HS-27A (cell line): Measurements from ENCODE around the gene PRADC1.
A peak's percentile ranks its signal among the peaks of the same experiment; 100 is the strongest.
"Not testable (repeated sequence)": the region's sequence is repeated elsewhere in the genome, so short reads cannot be mapped to it uniquely, and the experiment has no call there.

Experiments used
- DNase-seq: peaks from one replicate; pipeline ENCODE4 v3.0.0-alpha.2; 2012; ENCODE audit warnings: low read depth, missing footprints

PRADC1 gene

DNA sequence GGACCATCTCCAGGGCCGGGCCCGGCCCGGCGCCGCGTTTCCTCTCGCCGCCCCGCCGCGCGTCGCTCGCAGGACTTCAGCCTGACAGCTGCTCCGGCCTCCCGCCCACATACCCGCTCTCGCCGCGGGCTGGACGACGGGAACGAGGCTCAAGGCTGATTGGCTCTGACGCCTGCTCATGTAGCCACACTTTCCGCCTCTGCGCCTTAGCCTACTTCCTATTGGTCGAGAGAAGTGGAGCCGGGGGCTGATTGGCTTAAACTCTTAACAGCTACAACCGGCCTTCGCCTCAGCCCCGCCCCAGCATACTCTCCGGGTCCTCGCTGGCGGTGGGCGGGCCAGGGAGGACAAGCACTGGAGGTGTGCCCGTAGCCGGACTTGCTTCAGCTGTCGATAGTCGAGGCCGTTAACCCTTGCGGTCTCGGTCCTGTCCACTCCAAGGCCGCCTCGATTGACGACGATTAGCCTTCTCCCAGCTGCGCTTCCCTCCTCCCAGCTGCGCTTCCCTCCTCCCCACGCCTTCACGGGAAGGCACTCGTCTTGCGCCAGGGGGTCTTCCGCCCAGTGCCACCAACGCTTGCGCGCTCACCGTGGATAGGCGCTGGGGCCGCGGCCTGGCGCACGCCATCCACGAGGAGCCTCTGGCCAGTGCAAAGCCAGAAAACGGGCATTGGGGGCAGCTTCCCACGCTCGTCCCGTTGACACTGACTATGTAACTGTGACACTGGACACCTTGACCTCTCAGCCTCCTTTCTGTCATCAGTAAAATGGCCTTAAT lies at the start of gene PRADC1:
TSS of gene PRADC1 (minus strand) at position 86 of the 778 bp plus-strand sequence. CDS start at position 7, 79 bp downstream.
- DNase-seq = peak; percentile 93

DNA sequence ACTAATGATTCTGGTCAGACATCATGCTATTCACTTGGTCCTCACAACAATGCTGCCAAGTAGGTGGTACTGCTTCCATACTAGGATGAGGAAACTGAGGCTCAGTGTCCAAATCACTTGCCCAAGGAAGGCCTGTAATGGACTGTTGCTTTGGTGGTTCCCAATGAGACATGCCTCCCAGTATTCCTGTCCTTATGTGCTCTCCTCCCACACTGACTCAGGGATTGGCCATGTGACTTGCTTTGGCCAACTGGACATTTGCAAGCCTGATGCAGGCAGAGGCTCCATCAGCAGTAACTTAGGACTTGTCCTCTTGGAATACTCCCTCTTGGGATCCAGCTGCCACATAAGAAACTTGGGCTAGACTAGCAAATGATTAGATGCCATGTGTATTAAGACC lies 48.2 kb upstream of the PRADC1 start:
- no peak for DNase-seq

DNA sequence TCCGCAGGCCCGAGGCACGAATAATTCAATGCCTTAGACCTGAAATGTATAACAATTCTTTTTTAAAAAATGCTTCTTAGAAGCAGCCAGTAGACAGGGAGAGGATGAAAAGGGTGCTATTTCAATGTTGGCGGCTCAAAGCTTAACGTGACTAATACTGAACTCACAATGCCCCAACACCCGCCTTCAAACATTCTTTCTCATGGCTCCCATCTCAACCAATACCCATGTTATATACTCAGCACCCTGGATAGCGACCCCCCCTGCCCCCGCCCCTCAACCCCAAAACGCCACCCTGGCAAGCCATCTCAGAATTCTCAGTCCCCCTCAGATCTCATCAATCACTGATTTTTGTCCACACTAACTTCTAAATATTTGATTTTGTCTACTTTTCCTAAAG lies 46.8 kb upstream of the PRADC1 start:
- no peak for DNase-seq

DNA sequence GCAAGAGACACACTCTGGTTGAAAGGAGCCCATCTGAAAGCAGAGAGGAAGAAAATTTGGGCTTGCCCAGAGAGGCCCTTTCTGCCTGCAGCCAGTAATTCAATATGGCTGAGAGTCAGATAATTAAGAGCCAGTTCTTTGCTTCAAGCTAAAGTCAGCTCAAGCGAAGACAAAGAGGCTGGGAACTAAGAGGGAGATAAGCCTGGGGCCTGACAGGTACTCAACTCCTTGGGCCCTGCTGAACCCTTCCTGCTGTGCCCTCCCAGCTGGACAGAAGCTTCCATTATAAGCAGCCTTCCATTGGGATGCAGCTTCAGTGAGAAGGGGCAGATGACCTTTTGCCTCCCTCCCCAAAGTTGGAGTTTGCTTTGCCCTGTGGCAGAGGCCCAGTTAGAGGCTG lies 39.2 kb upstream of the PRADC1 start:
- DNase-seq = no peak

DNA sequence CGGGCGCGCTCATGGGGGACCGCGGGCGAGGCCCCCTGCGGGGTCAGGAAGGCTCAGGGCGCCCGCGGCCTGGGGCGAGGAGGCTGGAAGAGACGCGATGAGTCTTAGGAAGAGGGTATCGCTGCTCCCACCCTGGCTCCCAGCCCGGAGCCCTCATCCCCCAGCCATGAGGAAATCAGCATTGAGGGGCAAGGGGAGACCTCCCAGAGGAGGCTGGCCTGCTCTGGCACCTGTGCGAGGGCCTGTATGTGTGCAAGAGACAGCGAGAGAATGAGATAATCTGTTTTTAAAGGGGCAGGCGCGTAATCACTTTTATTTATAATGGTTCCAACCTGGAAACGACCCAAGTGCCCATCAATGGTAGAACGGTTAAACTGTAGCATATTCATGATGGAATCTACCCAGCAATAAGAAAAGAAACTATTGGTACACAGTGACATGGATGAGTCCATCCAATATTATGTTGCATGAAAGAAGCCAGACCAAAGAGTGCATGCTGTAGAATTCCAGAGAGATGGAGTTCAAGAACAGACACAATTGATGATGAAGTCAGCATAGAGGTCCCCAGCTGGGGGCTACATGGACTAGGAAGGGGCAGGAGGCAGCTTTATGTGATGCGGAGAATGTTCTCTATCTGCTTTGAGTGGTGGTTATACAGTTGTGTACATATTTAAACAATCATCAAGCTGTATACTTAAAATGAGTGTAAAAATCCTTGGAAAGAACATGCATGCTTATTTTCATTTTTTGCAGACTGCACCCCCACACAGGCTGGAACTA lies 36.8 kb upstream of the PRADC1 start:
- DNase-seq = no peak

DNA sequence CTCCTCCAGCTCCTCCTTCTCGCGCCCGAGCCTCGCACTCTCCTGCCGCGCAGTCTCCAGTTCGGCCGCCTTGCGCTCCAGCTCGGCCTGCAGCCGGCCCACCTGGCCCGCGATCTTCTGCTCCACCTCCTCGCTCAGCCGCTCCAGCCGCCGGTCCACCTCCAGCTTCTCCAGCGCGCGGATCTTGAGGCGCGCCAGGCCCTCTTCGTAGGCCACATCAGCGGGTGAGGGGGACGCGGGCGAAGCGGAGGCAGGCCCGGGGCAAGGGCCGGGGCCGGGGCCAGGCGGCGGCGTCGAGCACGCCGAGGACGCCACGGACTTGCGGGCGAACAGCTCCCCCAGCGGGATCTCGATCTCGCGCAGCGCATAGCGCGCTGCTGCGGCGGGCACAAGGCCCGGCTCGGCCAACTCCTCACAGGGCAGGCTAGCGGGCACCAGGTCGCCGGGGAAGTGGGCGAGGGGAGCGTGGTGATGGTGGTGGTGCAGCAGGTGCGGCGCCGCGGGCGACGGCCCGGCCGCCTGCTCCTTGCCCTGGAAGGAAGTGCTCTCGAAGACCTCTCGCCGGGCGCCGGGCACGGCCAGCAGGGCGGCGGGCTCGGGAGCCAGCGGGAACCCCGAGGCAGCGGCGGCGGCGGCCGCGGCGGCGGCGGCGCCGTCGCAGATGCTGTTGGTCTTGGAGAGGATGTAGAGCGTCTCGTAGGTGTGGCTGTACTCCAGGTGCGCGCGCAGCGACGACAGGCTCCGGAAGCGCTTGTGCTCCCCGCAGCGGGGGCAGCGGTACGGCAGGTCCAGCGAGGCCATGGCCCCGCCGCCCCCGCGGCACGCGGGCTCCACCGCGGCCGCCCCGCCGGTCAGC lies 36.0 kb upstream of the PRADC1 start:
- no peak for DNase-seq

DNA sequence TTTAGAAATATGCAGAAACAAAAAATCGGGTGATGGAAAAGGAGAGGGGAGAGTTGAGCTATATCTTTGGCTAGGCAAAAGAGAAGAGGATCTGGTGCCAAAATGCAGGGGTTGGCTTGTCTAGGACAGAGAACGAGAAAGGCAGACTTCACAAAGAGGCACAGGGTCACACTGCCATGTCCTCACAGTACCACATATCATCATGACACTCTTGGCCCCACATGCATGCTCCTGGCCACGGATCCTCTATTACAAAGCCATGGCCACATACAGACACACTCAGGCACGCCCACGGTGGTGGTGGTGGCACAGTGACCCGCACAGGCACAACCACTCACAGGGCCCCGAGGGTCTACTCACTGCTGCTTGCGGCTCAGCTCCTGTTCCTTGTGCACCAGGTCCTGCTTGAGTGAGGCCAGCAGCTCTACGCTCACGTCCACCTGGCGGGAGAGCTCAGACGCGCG lies 35.4 kb upstream of the PRADC1 start:
- no peak for DNase-seq

DNA sequence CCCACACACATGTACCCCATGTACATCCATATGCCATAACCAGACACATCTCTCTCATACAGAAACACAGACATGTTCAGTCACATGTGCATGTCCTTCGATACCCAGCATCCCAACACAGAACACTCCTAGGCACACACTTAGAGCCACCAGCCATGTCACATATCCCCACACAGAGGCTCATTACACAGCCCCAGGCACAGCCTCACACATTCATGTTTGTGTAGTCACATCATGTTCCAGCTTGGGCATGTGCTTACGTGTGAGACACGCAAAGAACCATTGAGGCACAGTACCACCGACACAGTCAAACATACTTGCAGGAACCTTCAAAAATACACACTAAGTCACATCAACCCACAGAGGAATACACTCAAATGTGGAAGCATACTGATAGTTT lies 34.0 kb upstream of the PRADC1 start:
- no peak for DNase-seq

DNA sequence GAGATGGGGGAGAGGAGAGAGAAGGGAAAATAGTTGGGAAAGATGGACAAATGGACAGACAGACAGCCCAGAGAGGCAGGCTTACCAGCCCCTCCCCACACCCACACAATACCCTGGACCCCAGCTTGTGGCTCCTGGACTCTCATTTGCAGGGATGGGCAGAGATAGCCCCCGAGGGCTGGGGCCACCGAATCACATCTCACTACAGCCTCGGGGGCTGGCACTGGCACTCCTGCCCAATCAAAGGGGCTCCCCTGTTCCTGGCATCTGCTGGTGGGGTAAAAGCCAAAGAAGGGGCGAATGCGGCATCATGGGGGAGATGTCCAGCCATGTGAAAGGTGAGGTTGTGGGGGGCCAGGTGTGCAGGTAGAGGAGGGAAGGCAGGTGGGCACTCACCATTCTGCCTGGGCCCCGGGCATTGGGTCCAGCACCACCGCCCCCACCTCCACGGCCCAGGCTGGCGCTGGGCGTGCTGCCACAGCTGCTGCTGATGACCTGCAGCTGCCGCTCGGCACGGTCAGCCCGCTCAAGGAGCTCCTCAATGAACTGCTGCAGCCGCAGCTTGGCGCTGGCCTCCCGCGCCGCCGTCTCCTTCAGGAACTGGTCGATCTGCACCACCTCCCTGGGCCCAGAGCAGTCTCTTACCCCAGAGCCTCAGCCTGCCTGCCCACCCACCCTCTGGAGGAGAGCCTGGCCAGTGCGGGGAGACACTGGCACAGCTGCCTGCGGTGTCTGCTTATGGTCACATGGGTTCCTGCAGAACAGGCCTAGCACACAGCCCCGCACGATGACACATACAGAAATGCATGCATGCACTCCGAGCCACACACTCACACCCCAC lies 33.2 kb upstream of the PRADC1 start:
- DNase-seq = no peak

DNA sequence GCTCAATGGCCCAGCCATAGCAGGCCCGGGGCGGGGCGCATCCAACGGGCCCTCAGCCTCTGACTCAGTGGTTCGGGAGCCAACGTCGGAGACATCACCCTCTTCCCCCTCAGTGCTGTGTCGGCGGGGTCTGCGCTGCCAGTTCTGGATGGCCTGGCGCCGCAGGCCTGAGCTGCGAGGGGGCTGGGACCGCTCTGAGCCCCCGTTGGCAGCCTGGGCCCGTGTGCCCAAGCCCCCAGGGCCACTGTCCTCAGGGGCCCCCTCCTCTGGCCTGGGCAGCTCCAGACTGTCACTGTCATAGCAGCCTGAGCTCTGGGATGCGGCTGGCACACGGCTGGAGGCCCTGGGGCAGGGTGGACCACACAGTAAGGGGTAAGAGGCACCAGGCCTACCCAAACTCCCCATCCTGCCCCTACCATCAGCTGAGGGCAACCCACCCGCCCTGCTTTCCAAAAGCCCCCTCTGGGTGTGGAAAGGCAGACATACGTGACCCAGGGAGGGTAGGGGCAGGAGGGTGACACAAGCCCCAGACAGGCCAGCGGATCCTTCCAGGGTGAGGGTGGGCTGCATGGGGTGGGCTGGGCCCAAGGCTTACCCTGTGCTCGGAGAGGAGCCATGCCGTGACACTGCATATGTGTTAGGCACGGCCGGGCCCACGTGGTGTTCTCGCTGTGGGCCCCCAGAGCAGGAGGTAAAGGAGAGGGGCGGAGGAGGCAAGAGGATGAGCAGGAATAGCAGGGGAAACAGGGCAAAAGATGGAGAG lies 32.4 kb upstream of the PRADC1 start:
- DNase-seq = no peak

DNA sequence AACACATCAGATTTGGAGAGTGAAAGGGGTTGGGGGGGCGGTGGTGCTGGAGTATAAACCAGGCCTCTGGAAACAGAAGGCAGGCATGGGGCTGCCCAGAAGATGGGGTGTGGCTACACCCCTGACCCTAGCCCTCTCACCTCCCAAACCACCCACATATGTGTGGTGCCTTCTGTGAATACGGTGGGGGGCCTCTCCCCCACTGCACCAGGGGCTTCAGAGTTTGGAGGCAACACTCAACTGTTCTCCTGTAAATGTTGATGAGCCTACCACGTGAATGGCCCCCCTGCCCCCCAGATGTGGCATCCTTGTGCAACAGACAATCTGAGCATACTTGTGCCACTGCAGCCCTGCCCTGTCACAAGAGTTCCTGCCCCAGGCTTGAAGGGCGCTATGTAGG lies 31.7 kb upstream of the PRADC1 start:
- DNase-seq = no peak

DNA sequence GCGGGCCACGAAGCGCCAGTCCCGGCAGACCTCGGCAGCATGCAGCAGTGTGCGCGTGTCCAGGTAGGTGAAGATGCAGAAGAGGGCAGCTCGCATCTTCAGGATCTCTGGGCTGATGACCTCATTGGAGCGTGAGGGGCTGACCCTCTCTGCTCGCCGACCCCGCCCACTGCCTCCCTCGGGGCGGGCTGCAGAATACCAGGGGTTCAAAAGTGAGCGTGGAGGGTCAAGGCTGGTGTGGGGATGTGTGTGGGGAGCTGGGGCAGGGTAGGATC lies 31.2 kb upstream of the PRADC1 start:
- no peak for DNase-seq

DNA sequence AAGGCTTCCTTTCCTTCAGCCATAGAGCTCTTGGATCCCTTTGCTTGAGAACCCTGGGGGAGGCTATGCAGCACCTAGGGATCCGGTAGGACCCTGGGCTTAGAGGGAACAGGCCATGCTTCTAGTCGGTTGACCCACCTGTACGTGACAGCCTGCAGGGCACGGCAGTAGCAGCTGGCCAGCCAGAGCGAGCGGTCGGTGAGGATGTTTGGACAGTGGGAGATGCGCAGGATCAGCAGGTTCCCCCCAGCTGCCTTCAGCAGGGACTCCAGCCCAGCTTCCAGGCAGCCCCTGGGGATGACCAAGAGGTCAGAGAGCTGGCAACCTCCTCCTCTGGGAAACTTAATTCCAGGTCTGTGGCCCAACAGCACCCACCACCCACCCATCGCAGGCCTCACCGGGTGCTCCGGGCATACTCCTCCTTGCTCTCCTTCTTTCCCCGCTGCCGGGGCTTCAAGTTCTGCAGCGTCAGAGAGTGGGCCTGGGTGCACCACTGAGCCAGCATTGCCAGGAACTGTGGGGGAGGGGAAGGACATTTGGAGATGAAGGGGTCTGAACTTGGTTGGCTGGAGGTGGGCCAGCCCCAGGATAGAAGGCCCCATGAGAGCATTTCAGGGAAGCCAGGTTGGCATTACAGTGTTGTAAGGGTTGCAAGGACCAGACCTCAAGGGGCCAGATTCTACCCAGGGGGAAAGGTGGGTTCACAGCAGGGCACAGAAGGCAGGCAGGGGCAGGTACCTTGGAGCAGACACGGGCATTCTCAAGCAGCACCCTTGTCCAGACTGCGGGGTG lies 30.7 kb upstream of the PRADC1 start:
- no peak for DNase-seq

DNA sequence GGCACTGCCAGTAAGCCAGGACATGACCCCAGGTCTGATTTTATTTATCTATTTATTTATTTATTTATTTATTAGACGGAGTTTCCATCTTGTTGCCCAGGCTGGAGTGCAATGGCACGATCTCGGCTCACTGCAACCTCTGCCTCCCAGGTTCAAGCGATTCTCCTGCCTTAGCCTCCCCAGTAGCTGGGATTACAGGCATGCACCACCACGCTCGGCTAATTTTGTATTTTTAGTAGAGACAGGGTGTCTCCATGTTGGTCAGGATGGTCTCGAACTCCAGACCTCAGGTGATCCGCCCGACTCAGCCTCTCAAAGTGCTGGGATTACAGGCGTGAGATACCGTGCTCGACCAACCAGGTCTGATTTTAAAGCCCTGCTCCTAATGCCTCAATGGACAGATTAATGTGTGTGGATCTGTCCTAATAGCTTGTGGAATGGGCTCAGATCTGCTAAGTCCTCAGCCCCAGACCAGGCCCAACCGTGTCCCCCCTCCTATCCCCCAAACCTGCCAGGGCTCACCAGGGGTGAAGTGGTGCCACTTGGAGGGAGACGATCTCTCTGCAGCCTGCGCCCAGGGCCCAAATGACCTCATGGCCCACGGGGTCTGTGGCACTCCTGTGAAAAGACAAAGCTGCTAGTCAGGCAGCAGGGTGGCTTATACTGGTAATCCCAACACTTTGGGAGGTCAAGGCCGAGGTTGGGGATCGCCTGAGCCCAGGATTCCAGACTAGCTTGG lies 29.8 kb upstream of the PRADC1 start:
- not testable (repeated sequence) for DNase-seq

DNA sequence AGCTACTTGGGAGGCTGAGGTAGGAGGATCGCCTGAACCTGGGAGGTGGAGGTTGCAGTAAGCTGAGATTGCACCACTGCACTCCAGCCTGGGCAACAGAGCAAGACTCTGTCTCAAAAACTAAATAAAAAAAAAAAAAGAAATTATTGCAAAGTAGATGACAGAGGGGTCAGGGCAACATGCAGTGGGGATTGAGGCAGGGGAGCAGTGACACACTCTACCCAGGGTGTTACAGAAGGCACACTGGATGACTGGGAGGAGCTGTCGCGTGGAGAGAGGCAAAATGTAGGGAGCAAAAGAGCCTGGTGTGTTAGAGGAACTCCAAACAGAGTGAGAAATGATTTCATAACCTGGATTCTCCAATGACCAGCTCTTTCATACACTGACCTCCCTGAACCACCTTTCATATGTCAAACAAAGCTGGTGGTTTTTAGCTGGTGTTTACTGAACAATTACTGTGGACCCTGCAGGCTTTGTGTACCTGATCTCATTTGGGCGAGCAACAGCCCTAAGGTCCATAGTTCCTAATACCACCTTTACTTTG lies 29.1 kb upstream of the PRADC1 start:
- DNase-seq = no peak

DNA sequence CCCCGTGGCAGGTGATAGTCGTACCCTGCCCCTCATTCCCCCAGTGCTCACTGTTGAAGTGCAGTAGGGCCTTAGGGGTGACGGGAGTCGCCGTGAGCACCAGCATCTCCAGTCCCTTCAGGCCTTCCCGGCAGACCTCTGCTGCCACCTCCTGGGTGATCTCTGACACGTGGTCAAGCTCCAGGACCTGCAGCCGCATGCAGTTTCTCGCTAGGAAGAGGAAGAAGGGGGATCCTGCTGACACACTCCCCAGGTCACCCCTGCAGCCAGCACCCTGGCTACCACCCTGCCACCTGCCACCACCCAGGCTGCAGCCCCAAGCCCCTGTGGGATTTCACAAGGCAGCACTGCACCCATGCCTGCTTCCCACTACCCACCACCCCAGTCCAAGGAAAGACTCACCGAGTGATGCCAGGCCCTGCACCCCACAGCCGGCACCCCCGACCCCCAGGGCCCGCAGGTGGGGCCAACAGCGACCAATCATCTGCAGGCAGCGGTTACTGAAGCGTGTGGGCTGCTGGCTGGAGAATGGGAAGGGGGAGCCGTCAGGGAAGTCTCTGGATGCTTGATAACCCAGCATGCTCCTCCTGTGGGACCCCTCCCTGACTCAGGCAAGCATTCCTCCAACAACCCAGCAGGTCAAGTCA lies 27.4 kb upstream of the PRADC1 start:
- DNase-seq = no peak

DNA sequence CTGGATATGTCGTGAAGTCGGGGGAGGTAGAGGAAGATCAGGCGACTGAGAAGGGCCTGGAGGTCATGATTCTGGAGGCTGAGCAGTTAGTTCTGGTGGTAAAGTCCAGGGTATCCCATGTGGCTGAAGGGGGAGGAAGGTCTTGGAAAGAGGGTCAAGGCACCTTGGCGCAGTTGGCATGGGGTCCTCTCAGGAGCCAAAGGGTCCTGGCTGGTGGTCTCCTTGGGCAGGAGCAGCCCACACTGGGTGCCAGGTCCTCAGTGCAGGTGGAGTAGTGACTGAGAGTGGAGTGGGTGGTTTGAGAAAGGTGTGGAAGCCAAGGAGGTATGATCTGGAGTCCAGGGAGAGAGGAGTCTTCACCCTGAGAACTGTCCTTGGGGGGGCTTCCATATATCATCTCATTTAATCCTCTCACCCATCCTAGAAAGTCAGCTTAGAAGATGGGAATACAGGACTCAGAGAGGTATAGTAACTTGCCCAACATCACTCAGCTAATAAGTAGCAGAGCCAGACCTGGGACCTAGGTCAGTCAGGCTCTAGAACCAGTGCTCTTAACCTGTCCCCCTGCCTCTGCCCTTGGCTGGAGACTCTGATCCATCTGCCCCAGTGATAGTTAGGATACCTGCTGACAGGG lies 26.8 kb upstream of the PRADC1 start:
- DNase-seq = no peak

DNA sequence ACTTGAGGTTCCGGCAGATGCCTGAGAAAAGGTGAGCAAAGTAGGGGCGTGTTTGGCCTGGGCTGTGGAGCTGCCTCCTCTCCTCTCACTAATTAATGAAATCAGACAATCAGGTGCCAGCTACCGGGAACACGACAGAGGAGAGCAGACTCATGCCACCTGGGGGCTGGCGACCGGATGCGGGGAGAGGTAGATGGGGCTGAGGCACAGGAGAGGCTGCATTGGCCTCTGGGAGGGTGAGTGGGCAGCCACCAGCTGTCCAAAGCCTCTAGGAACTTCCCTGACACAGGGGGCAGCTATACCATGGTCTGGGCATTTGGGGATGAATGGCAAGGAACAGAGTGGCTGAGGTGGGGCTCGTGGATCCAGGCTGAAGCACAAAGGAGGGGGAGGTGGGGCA lies 26.2 kb upstream of the PRADC1 start:
- DNase-seq = no peak
